T-helper 1 cell (primary cell): Measurements from ENCODE around the gene KRT8.
"Not testable (repeated sequence)": the region's sequence is repeated elsewhere in the genome, so short reads cannot be mapped to it uniquely, and the experiment has no call there.

Source experiments
- DNase-seq, 5 donors: peaks; one replicate each; pipeline ENCODE4 v3.0.0-alpha.2; 2012 to 2020
- total RNA-seq, 4 donors: gene quantifications; one replicate each; lab custom pipeline; 2026; lab: John Stamatoyannopoulos, UW

The KRT8 gene
- total RNA-seq, result 0.36 to 1.6 (median 0.69) reads per million in 4 donors

- DNase-seq, result not testable (repeated sequence)
These were observed at the start of gene KRT8 for GRCh38 chr12:52904509-52905300. Gene KRT8 (minus strand): TSS chr12:52905076. CDS start chr12:52904981, 95 bp downstream.

- DNase-seq, result no peak
These were observed 48.4 kb upstream of the KRT8 start for GRCh38 chr12:52953181-52953841.

- no peak for DNase-seq
These were observed 47.4 kb upstream of the KRT8 start for GRCh38 chr12:52952076-52952801.

DNA sequence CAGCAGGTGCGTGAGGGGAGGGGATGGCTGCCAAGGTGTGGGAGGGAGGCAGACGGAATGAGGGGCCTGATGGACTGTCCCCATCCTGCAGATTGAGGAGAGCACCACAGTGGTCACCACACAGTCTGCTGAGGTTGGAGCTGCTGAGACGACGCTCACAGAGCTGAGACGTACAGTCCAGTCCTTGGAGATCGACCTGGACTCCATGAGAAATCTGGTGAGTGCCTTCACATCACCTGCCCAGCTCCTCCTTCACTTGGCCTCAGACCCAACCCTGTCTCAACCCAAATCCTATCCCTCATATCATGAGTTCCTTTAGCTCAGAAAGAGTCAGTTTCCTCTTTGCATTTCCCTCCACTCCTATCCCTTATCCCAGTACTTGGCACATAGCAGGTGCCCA, 46.8 kb upstream of the KRT8 start:
- no peak for DNase-seq

GRCh38 chr12:52951126-52951525, 46.2 kb upstream of the KRT8 start:
- no peak for DNase-seq

DNA sequence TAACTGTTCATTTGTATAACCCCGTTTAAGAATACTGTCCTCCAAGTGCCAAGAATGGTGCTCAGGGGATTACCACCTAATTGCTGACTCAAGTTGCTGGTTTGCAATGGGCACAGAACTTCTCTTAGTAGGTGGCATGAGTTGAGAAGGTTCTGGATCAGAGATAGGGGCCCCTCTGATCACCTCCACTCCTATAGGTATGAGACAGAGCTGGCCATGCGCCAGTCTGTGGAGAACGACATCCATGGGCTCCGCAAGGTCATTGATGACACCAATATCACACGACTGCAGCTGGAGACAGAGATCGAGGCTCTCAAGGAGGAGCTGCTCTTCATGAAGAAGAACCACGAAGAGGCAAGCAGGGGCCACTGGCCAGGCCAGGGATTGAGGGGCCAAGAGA, 45.7 kb upstream of the KRT8 start:
- DNase-seq, result no peak

GRCh38 chr12:52949413-52950331, 44.8 kb upstream of the KRT8 start:
- DNase-seq, result no peak

DNA sequence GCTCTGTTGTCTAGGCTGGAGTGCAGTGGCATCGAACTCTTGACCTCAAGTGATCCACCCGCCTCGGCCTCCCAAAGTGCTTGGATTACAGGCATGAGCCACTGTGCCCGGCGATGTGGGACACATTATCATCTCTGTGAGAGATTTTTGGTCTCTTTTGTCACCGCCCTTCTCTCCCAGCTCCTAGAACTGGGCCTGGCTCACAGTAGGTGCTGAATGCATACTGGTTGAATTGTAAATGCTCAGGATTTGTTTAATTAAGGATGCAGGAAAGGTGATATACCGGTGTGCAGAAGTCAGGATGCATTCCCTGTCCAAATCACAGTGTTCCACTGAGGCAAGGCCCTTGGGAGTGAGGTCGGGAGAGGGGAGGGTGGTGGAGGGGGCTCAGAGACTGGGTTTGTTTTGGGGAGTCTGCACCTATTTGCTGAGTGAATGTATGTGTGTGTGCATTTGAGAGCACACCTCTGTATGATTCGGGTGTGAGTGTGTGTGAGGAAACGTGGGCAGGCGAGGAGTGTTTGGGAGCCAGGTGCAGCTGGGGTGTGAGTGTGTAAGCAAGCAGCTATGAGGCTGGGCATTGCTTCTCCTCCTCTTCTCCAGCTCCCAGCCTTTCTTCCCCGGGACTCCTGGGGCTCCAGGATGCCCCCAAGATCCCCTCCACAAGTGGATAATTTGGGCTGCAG, 43.0 kb upstream of the KRT8 start:
- DNase-seq, result no peak

GRCh38 chr12:52946797-52947547, 42.1 kb upstream of the KRT8 start:
- DNase-seq, result no peak

DNA sequence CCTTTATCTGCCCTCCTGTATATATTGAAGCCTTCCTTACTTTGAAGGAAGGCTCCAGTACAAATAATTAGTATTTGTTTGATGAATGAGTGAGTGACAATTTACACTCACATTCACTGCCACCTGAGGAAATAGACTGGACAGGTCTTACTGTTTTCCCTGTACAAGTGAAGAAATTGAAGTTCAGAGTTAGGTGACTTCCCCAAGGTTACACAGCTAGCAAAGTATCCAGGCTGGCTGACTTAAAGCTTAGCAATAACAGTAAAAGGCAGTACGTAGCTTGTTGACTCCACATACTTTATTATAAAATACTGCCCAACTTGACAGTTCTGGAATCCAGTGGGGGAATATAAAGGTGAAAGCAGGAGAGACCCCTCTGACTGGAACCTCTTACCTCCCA, 41.5 kb upstream of the KRT8 start:
- DNase-seq, result no peak

- no peak for DNase-seq
These were observed 40.7 kb upstream of the KRT8 start for GRCh38 chr12:52945389-52946232.

DNA sequence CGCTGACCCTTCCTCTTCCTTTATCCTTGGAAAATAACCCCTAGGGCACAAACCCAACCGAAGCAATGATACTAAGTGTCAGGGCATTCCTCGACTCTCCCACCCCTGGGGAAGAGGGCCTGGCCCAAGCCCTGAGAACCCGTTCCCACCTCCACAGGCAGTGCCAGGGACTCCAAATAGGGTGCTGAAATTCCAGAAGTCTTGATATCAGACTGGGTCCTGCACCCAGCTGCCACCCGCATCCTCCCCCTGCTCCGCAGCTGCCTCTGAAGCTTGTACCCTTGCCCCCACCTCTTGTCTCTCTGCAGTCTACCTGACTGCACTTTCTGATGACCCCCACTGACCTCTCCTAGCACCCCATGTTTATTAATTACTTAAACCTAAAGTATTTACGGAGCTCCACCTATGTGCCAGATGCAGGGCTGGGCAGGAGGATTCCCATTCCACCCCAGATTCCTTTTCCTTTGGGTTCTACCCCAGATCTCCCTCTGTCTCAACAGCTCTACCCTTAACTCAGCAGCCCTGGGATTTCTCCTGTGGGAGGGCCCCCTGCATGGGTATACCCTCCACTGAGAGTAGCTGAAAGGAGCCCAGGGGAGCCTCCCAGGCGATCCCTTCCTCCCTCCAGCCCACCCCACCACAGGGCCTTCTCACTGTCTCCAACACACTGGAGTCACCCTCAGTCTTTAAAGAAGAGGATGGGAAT, 40.0 kb upstream of the KRT8 start:
- DNase-seq, result no peak

- DNase-seq, result no peak
These were observed 38.0 kb upstream of the KRT8 start for GRCh38 chr12:52942901-52943181.

DNA sequence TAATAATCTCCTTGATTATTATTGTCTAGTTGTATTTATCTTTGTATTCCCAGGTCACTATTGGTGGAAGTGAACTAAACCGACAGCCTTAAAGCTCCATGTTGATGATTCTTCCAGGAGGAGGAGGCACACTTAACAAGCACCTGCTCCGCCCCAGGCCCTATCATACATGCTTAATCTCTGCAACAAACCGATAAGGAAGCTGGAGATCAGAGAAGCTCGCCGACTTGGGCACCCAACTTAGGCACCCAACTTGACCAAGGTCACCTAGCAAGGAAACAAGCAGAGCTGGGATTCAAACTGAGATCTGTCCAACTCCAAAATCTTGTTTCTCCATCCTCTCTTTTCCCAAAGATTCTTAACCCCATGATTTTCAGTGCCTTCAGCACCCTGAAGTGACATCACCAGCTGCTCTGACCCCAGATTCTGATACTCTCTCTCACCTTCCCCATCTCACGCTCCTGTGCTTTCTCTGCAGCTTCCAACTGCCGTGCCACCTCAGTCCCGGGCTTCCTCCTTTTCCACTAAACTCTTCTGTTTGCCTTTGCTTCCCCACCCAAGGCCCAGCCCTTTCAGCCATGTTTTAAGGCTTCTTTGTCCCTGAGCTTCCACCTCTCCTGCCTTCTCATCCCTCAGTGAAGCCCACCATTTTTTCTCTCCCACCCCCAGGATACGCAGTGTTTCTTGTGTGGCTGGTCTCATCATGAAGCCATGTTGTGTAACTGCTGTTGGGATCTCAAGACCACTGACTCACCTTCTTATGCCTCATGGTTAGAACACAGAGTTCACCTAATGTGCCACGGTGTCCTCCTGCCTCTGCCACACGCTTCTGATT, 37.4 kb upstream of the KRT8 start:
- DNase-seq, result no peak

- DNase-seq, result no peak
These were observed 24.7 kb upstream of the KRT8 start for GRCh38 chr12:52929538-52929937.

- DNase-seq, result no peak
These were observed 23.1 kb upstream of the KRT8 start for GRCh38 chr12:52927964-52928363.

DNA sequence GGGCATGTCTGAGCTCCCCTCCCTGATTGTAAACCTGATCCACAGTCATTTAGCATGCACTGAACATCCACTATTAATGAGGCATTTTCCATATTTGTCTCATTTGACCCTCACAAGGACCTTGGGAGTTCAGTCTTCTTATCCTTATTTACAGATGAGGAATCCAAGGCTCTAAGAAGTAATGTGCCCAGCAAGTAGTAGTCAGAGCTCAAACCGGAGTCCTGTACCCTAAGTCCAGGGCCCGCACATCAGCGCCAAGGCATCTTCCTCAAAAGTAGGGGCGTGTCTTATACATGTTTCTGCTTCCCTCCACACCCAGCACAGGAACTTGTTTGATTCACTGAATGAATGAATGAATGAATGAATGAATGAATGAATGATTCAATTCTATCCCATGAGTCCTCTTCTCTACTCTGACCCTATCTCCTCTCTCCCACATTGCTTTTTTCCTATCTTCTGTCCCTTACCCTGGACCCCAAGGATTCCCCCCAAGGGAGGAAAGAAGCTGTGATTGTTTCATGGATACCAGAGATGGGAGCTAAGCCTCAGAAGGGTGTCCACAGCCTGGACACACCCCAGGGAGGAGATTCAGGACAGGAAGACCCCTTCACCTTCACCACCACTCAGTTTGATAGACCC, 21.8 kb upstream of the KRT8 start:
- no peak for DNase-seq
